K562 (cell line): ENCODE results near the gene SECISBP2. TPM values are rescaled to one million over a fixed set of nuclear protein-coding genes. Genes with fewer than 3 reads are reported as not detected.

ENCODE experiments used
- ATAC-seq: fragments of 200-7000 bp; cut with Tn5 transposase; 3 replicates; pipeline ENCODE4 v1.9.1; 2020; ENCODE audit warnings: moderate library complexity
- BruUV-seq: library from RNA; stranded (reverse); fragments of 400-500 nt; replicated peaks from 2 replicates; lab custom pipeline; 2021; lab: Mats Ljungman, UMichigan
- CTCF ChIA-PET: fragments of 300-600 bp; formaldehyde crosslinking; extraction: SDS; loops from one replicate; lab custom pipeline; 2021; ENCODE audit warnings: low intra/inter-chr PET ratio; lab: Yijun Ruan, JAX
- POLR2A ChIA-PET: fragments of 300-600, 350-650 bp; sonication (Branson Sonifier 250); formaldehyde crosslinking; extraction: SDS; loops from one replicate; lab custom pipeline; 2021; ENCODE audit warnings: antibody characterized with exemption, inconsistent platforms; lab: Yijun Ruan, JAX
- DNase-seq, 4 experiments: peaks; one replicate each; pipeline versions ENCODE4 v3.0.0 to v3.0.0-alpha.2; 2011 to 2018; ENCODE audit warnings: low spot score in 3 of 4, mixed read lengths in 3 of 4; ENCODE audit errors: extremely low read depth in 1 of 4
- FAIRE-seq: peaks from 2 replicates; lab custom pipeline; 2011; peaks lifted over from hg19 to GRCh38; lab: Jason Lieb, UNC
- H2AFZ ChIP-seq: 2 replicates; pipeline ENCODE4 v1.6.0; 2011; ENCODE audit warnings: low read depth, low read length, control low read depth, inconsistent platforms
- H3K27ac ChIP-seq: fragments of 200-600 bp; 3 replicates; pipeline ENCODE4 v1.8.0; 2011; ENCODE audit warnings: low read depth, mild to moderate bottlenecking, control low read depth, inconsistent platforms, low read length, moderate library complexity, mixed read lengths; ENCODE audit errors: extremely low read depth
- H3K27me3 ChIP-seq, 2 experiments: fragments of 300-600 bp in 1 of 2; 2 replicates in 1 of 2; 3 replicates in 1 of 2; pipeline versions ENCODE4 v1.6.0 to v1.8.0; 2011; ENCODE audit warnings: inconsistent platforms in 2 of 2, low read length in 2 of 2, mild to moderate bottlenecking in 1 of 2, mixed read lengths in 1 of 2, moderate library complexity in 1 of 2; ENCODE audit not compliant: control insufficient read depth in 2 of 2, insufficient read depth in 2 of 2
- H3K36me3 ChIP-seq: fragments of 300-600 bp; 3 replicates; pipeline ENCODE4 v1.8.0; 2011; ENCODE audit warnings: mild to moderate bottlenecking, low read length, inconsistent platforms; ENCODE audit not compliant: control insufficient read depth, insufficient read depth
- H3K4me1 ChIP-seq, 2 experiments: fragments of 200-600 bp in 1 of 2; replicated peaks in 1 of 2; 2 replicates in 1 of 2; 3 replicates in 1 of 2; pipeline versions ENCODE4 v1.5.1 to v1.8.0; 2011; ENCODE audit warnings: inconsistent platforms in 2 of 2, low read length in 2 of 2, mild to moderate bottlenecking in 1 of 2, mixed read lengths in 1 of 2, moderate library complexity in 1 of 2; ENCODE audit not compliant: control insufficient read depth in 2 of 2, insufficient read depth in 2 of 2
- H3K4me2 ChIP-seq: 2 replicates; pipeline ENCODE4 v1.6.1; 2011; ENCODE audit warnings: low read length, control low read depth, inconsistent platforms, mixed read lengths; ENCODE audit not compliant: insufficient read depth
- H3K4me3 ChIP-seq: fragments of 200-600 bp; sonication (generic), shearing (Covaris generic); 2 replicates; pipeline ENCODE4 v1.5.1; 2016; ENCODE audit warnings: control low read depth, inconsistent platforms
- H3K79me2 ChIP-seq: fragments of 200-600 bp; 3 replicates; pipeline ENCODE4 v1.8.0; 2011; ENCODE audit warnings: low read length, inconsistent platforms; ENCODE audit not compliant: control insufficient read depth, insufficient read depth
- H3K9ac ChIP-seq, 2 experiments: 2 replicates each; pipeline versions ENCODE4 v1.6.0 to v1.6.1; 2011; ENCODE audit warnings: low read depth in 2 of 2, low read length in 2 of 2, control low read depth in 1 of 2, inconsistent platforms in 1 of 2, mild to moderate bottlenecking in 1 of 2, mixed read lengths in 1 of 2; ENCODE audit not compliant: insufficient read depth in 1 of 2
- H3K9me1 ChIP-seq: one replicate; pipeline ENCODE4 v1.6.0; 2011; ENCODE audit warnings: inconsistent platforms, mild to moderate bottlenecking, low read length, moderate library complexity; ENCODE audit not compliant: control insufficient read depth, insufficient read depth
- H3K9me3 ChIP-seq: replicated peaks from 2 replicates; pipeline ENCODE4 v1.5.1; 2011; ENCODE audit warnings: low read depth, low read length, inconsistent platforms; ENCODE audit not compliant: control insufficient read depth, insufficient read depth
- H4K20me1 ChIP-seq: replicated peaks from 2 replicates; pipeline ENCODE4 v1.6.1; 2011; ENCODE audit warnings: low read length, inconsistent platforms, mixed read lengths; ENCODE audit not compliant: control insufficient read depth, insufficient read depth
- JUND ChIP-seq, 2 experiments: IDR thresholded peaks; 2 replicates in 1 of 2; 3 replicates in 1 of 2; pipeline ENCODE4 v1.6.1; 2011; ENCODE audit warnings: borderline replicate concordance in 2 of 2, low read depth in 2 of 2, low read length in 2 of 2, improper control_type of control experiment in 1 of 2, missing biosample characterization in 1 of 2, missing genetic modification characterization in 1 of 2, missing genetic modification reagents in 1 of 2
- WGBS: fragments of 100-300 bp; shearing (Covaris generic); methylation state at CpG from one replicate; pipeline ENCODE4 v1.1.6; 2016; ENCODE audit warnings: low coverage, mixed read lengths; ENCODE audit not compliant: insufficient coverage; ENCODE audit errors: missing lambda C conversion rate; 5-methylcytosine and 5-hydroxymethylcytosine counted together
- in situ Hi-C: fragments of 300-500 bp; cut with MboI; formaldehyde crosslinking; loops from 4 replicates; pipeline ENCODE4 v1.15.0; 2018; ENCODE audit warnings: inconsistent platforms, mixed read lengths
- intact Hi-C: fragments of 100-400 bp; cut with micrococcal nuclease; formaldehyde crosslinking; loops from 2 replicates; pipeline ENCODE4 v1.14.2; 2022
- polyA plus RNA-seq, 8 experiments: library from polyadenylated mRNA; depleted of rRNA in 4 of 8; stranded (reverse) in 5 of 8; unstranded in 3 of 8; fragments of >200 nt; fragmentation: Nextera tagmentation in 2 of 8; fragmentation: Illumina TruSeq in 1 of 8; extraction: Ambion mirVana in 2 of 8; extraction: Trizol in 1 of 8; gene quantifications; 2 replicates each; pipeline versions ENCODE4 v1.2.1 to v1.2.3, GENCODE V29; 2011 to 2014; ENCODE audit warnings: inconsistent platforms in 1 of 8, missing spikeins in 1 of 8
- total RNA-seq, 7 experiments: library from RNA; depleted of rRNA in 6 of 7; stranded (reverse); fragments of >200 nt in 6 of 7; fragmentation: Illumina TruSeq in 2 of 7; extraction: Trizol in 2 of 7; gene quantifications; 2 replicates each; pipeline versions ENCODE4 v1.2.1 to v1.2.3, GENCODE V29; 2011 to 2021; ENCODE audit warnings: low replicate concordance in 1 of 7
- TF ChIP-seq, protein P1 (sequence below): fragments of 450-650 bp; formaldehyde crosslinking; IDR thresholded peaks from 2 replicates; pipeline ENCODE4 v1.4.0; 2020; ENCODE audit warnings: mild to moderate bottlenecking, moderate library complexity
- TF ChIP-seq, protein P2 (sequence below): IDR thresholded peaks from 2 replicates; pipeline ENCODE4 v1.6.1; 2011; ENCODE audit warnings: borderline replicate concordance, low read depth, mild to moderate bottlenecking, moderate library complexity, low read length; ENCODE audit not compliant: insufficient read depth, poor library complexity, severe bottlenecking

The SECISBP2 gene
- total and polyA plus RNA-seq, 9 of the 15 experiments (the other 6 are each of a cell fraction or from before 2014, with no cell fraction given): 3.2 to 41.6 (median 26.1) TPM

DNA sequence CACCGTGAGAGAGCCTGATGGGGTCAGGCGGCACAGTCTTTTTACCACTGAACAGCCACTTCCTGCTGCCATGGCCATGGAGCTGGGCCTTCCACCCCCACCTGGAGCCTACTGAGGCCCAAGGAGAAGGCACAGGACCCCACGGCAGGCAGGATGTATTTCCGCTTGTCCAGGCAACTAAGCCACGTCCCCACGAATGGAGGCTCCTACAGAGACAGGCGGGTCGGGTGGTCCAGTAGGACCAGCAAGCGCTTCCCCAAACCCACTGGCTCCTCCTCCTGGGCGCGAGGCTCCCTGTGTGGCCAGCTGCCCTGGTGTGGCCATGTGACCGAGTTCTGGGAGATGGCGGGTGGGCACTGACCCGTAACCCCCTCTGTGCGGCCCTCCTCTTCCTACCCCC lies 66.5 kb downstream of the SECISBP2 start:
- Histone ChIP-seq H3K36me3 (no peaks in the 10 kb centered on the region), H3K79me2 (no peaks in the 10 kb centered on the region), H2AFZ (no peak overlapping the region), H3K9ac (no peak overlapping the region), H4K20me1 (no peaks in the 10 kb centered on the region), H3K9me3 (no peaks in the 10 kb centered on the region), H3K4me3 (no peak overlapping the region), H3K27me3 (peaks cover 20 to 88% of the 10 kb centered on the region in 2 experiments), H3K9me1 (no peaks in the 10 kb centered on the region), H3K4me2 (no peak overlapping the region), H3K27ac (no peak overlapping the region), H3K4me1 (peaks cover 0 to 6% of the 10 kb centered on the region in 2 experiments; a peak in 2 of 5 replicates)
- BruUV-seq: no TSS peak
- POLR2A ChIA-PET: no interaction called here
- CTCF ChIA-PET: interaction anchor here (0.6 kb wide), 1 partner anchor 1146 kb away, joined by 3 read pairs; no protein-coding TSS in a partner anchor
- FAIRE-seq (no peak), DNase-seq (no peak), ATAC-seq (no peak)
- no peak for TF ChIP-seq JUND (IDR thresholded peaks at IDR 0.05; ENCODE audit: borderline replicate concordance, low read depth, low read length)
- no peak for TF ChIP-seq JUND (tag; IDR thresholded peaks at IDR 0.05; ENCODE audit: borderline replicate concordance, low read depth, low read length)
- TF ChIP-seq, protein P1, sequence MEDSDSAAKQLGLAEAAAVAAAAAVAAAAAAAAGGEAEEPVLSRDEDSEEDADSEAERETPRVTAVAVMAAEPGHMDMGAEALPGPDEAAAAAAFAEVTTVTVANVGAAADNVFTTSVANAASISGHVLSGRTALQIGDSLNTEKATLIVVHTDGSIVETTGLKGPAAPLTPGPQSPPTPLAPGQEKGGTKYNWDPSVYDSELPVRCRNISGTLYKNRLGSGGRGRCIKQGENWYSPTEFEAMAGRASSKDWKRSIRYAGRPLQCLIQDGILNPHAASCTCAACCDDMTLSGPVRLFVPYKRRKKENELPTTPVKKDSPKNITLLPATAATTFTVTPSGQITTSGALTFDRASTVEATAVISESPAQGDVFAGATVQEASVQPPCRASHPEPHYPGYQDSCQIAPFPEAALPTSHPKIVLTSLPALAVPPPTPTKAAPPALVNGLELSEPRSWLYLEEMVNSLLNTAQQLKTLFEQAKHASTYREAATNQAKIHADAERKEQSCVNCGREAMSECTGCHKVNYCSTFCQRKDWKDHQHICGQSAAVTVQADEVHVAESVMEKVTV (CRISPR knock-in tag): no peak
- TF ChIP-seq, protein P2, sequence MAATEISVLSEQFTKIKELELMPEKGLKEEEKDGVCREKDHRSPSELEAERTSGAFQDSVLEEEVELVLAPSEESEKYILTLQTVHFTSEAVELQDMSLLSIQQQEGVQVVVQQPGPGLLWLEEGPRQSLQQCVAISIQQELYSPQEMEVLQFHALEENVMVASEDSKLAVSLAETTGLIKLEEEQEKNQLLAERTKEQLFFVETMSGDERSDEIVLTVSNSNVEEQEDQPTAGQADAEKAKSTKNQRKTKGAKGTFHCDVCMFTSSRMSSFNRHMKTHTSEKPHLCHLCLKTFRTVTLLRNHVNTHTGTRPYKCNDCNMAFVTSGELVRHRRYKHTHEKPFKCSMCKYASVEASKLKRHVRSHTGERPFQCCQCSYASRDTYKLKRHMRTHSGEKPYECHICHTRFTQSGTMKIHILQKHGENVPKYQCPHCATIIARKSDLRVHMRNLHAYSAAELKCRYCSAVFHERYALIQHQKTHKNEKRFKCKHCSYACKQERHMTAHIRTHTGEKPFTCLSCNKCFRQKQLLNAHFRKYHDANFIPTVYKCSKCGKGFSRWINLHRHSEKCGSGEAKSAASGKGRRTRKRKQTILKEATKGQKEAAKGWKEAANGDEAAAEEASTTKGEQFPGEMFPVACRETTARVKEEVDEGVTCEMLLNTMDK: no peak
- in situ Hi-C loops: no loop called here
- intact Hi-C loops: no loop called here
- 10% methylated on average over 9 of the region's 15 CpGs for WGBS
